HG03565 (cell line): ENCODE results near the gene DCAF8L1.
"Not testable (repeated sequence)": the region's sequence is repeated elsewhere in the genome, so short reads cannot be mapped to it uniquely, and the experiment has no call there.

Source experiments
- ATAC-seq: cut with Tn5 transposase; IDR thresholded peaks from one replicate; pipeline ENCODE4 v1.9.1; 2021; ENCODE audit warnings: mild to moderate bottlenecking, moderate library complexity; ENCODE audit not compliant: unreplicated experiment

DCAF8L1 gene

DNA sequence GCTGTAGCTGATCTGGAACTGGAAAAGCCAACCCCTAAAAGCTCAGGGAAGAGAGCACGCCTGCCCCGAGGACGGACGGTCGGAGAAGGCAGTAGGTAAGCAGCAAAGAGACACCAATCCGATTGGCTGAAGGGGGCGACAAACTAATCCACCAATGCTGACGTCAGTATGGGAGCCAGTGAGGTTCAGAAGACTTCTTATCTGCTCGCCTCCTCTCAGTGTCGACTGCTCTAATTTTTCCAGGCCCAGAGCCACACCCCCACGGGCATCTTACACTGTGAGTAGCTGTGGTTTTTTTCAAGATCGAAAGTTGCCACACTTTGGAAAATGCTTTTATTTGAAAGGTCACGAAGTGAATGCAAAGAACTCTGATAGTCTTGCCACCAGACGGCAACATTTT, at the start of gene DCAF8L1:
Gene DCAF8L1 (minus strand): TSS at position 101 of the 400 bp plus-strand sequence. CDS start 115 bp downstream, outside the sequence.
- no peak for ATAC-seq

DNA sequence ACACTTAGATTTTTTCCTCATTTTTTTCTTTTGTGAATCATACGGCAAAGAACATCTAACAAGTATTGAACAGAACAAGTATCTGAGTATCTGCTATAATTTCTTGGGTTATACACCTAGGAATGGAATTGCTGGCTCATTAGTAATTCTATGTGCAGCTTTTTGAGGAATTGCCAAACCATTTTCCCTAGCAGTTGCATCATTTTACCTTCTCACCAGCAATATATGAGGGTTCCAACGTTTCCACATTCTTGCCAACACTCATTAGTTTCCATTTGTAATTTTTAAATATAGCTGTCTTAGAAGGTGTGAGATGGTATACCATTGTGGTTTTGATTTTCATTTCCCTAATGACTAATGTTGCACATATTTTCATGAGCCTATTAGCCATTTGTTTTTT, 41.1 kb upstream of the DCAF8L1 start:
- no peak for ATAC-seq

DNA sequence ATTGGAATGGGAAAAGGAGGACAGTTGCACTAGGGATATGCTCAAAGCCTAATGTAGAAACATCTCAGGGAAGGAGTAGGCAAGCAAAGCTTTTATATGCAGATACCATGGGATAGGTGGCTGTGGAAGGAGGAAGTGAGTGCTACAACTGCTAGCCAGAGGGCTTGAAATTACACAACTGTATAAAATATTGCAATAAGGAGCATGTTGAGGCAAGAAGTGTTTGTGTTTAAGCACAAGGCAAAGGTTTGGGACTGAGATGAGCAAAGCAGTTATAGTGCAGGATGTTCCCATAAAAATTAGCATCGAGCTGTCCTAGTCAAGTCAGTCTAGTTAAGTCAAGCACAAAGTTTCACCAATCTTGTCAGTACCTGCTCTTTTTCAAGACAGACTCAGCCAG, 35.6 kb upstream of the DCAF8L1 start:
- no peak for ATAC-seq

DNA sequence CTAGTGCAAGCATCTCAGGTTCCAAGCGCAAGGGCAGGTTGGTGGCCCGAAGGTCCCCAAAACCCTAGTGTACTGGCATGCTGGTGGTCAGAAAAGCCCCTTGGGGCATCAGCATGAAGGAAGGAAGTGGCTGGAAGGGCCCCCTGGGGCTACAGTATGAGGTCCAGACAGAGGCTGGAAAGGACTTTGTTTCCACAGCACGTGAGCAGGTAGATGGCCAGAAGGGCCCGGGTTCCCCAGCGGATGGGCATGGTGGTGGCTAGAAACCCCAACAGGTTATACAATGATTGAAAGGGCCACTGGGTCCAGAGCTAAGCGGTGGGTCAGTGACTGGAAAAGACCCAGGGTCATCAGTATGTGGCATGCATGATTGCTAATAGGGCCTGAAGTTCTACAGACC, 34.7 kb upstream of the DCAF8L1 start:
- ATAC-seq: no peak

DNA sequence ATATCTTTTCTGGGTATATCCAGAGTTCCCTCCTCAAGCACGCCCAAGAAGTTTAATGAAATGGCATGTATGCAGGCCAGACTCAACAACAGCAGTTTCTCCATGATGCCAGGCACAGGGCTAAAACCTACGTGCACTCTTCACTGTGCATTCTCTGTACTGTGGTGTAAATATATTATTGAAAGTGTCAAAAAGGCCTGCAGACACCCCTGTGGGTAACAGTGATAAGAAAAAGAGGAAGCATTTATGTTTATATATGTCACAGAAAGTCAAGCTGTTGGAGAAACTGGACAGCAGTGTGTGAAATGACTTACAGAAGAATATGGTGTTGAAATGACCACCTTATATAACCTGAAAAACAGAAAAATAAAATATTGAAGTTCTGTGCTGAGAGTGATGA, 29.6 kb upstream of the DCAF8L1 start:
- no peak for ATAC-seq

DNA sequence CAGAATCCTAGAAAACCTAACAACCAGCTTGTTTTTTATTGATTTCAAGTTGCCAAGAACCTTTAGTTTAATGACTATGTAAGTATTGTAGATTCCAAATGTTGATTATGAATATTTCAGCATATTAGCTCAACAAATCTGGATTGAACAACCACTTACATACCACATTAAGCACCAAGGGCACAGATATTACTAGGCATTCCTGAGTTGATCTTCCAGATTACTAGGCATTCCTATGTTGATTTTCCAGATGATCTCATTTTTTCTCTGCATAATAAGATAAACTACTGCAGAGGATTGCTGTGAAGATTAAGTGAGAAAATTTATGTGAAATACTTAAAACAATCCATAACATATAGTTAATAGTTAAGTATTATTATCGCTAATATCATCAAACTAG, 17.4 kb upstream of the DCAF8L1 start:
- ATAC-seq: no peak

DNA sequence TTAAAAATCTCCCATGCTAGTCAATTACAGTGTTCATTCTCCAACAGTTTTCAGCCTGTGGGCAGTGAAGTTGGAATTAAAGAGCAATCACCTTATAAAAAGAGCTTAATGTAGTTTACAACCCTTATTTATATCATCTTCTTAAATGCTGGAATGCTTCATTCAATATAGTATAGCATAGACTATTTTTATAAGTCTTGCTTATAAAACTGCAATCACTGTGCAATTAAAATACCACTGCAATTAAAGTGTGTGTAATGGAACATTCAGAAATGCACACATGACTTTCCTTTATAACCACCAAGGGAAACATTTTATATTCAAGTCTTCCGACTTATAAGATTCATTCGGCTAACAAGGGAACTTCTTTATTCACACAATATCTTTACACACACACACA, 16.4 kb upstream of the DCAF8L1 start:
- ATAC-seq: no peak

DNA sequence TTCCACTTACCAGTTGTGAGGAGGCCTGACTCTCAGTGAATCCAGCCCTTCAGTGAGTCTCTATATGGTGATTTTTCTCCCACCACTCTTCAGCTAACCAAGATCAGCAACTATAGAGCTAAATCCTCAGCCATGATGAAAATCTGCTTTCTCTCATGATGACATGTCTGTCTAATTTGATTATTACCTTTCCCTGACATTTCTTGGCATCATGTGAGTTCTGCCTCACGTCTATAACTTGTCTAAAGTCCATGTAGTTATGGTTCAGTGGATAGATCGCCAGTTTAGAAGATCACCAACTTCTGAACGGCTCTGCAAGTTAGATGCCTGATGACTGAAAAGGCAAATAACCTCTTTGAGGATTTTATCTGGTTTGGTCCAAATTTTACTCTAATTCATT, 14.9 kb upstream of the DCAF8L1 start:
- no peak for ATAC-seq

DNA sequence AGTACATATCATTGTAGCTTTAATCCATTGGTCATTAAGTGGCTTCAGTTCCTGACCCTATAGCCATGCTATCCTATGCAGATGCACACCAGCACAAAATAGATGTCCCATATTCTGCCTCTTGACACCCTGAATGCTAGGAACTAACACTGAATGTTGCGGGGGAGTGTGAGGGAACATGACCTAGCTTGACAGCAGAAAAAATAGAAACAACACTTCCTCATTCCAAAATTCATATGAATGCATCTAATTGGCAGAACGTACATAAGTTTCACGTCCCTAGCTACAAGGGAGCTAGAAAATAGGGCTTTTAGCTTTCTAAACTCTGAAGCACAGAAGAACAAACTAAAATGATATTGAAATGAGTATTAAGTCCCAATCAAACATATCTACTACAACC, 14.4 kb upstream of the DCAF8L1 start:
- no peak for ATAC-seq

DNA sequence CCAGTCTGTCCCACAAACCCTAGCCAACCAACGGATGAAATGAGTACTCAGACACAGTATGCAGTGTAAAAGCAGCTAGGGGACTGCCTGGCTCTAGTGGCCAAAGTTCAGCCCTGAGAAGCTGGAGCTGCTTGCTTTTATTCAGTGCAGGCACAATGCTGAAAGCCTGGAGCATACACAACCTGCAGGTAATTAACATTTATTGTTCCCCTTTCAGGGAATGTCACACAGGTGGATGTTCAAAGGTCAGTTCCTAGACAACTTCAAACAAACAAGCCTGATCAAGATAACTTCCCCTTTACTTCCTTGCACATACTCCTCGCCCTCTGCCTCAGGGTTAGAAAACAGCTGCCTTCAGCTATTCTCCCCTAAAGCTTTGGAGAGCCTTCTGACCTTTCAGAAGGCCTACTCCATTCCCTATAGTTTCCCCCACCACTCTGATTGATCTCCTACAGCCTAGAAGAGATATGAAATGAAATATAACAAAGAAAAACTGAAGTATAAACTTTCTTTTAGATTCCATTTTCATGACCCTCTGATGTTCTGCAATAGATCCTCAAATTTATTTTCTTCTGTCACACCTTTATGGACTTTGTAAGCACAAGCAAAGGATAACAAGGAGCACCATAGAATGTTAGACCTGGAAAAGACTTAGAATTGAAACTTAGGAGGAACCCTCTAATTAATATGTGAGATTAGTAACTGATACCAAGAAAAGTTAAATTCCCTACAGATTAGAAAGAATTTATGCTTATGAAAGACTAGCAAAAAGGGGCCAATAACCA, 6.8 kb upstream of the DCAF8L1 start:
- ATAC-seq: no peak

DNA sequence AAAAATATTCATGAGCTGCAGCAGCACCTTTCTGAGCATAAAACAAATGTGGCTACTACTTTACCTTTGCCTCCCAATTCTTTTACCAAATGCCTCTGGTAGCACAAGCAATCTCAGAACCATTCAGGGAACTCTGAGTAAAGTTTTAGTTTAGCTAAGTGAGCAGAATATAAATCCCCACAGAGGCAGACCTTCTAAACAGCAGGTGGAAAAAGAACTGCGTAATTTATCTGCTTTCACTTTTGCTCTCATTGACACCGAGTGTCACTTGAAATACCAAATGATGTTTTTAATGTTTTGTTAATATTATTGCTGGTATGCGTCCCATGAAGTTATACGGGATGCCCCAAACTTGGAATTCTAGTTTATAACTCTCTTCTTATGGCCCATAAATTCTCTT, 4.3 kb downstream of the DCAF8L1 start:
- ATAC-seq: not testable (repeated sequence)

DNA sequence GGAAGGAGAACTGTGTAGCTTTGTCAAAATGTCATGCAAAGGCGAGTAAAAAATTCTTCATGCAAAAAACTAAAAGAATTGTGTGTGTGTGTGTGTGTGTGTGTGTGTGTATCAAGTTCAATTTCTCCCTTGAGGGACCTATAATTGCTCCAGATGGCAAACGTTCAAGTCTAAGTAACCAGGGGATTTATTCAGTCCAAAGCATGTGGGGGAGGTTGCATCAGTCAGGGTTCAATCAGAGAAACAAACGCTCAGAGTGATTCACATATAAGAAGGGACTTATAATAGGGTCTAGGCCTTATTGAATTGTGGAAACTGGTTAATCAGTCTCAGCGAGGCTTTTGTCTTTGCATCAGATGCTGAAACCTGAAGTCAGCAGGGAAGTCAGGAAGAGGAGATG, 5.0 kb downstream of the DCAF8L1 start:
- no peak for ATAC-seq

DNA sequence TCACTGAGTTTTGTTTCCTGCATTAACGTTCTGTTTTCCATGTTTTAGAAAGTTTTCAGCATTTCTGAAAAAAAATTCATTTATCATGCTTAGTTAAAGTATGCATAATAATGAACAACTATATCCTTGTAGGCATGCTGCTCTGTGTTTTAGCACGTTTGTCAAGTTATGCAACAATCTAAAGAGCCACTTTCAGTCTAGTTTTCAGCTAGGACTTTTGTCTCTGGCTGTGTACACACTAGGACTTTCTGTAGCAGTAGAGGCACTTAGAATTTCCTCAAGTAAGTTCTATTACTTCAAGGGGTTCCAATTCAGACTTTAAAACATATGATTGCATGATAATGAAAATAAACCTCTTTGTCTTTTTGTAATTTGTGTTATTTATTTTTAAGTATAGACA, 12.4 kb downstream of the DCAF8L1 start:
- no peak for ATAC-seq

DNA sequence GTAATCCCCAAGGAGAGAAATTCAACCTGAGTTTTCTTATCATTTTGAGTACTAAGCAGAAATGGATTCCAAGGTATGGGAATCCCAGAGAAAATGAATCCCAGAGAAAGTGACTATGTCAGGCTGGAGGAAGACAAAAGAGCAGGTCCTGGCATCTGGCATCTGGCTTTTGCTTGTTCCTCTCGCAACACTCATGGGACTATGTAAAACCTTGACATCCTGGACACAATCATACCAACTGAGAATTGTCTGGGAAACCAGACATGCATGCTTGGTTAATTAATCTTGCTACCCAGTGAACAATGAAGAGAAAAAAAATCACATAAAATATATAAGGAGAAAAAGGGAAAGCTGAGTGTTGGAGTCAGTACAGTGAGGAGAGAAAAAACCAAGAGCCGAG, 12.9 kb downstream of the DCAF8L1 start:
- no peak for ATAC-seq

DNA sequence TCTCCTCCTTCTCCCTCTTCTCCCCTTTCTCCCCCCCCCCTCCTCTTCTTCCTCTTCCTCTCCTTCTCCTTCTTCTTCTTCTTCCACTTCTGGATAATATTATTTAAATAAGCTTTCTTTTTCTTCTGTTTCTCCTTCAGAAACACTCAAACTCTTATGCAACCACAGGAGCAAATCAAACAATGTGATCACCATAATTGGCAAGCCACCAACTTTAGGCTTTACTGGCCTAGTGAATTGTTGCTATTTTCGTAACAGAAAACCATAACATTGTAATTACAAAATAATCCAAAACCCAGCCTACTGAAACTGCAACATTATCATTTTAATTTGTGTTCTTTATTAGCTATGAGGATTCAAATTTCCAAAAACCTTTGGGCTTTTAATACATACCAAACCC, 14.3 kb downstream of the DCAF8L1 start:
- ATAC-seq: no peak

DNA sequence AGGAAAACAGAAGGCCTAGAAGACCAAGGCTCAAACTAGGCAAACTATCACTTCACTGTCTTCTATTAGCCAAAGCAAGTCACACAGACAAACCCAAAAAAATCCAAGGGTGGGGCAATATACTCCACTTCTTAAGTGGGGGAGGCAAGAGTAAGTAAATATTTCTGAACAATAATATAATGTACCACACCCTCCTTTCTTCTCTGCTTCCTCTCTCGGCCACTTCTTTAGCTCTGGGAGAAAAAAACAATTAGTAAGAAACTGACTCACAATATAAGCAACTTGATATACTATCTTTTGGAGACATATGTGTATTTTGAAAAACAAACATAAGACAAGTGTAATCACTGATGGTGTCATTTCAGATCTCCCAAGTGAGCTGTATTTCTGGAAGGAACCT, 14.8 kb downstream of the DCAF8L1 start:
- ATAC-seq: no peak

DNA sequence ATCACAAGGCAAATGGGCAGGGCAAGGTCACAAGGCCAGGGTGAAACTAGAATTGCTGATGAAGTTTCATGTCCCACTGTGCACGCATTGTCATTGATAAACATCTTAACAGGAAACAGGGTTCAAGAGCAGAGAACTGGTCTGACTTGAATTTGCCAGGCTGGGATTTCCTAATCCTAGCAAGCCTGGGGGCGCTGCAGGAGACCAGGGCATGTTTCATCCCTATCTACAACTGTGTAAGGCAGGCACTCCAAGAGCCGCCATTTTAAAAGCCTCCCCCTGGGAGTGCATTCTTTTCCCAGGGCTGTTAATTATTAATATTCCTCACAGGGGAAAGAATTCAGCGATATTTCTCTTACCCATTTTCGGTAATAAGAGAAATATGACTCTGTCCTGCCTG, 15.9 kb downstream of the DCAF8L1 start:
- not testable (repeated sequence) for ATAC-seq

DNA sequence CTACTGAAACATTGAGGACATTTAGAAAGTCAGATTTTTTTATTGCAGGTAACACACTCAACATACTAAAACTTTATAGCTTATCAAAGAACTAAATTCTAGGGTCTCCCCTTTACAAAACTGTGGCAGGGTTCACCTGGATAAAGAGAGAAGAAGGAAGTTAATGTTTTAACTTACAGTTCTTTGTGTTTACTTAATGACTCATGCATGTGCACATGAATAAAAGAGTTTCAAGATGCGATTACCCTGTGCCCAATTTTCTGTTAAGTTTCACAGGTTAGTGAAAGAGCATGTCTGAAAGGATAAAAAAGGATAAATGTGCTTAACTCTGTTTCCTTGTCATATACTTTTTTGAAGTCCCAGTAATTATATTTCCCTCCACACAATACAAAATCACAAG, 16.8 kb downstream of the DCAF8L1 start:
- ATAC-seq: no peak

DNA sequence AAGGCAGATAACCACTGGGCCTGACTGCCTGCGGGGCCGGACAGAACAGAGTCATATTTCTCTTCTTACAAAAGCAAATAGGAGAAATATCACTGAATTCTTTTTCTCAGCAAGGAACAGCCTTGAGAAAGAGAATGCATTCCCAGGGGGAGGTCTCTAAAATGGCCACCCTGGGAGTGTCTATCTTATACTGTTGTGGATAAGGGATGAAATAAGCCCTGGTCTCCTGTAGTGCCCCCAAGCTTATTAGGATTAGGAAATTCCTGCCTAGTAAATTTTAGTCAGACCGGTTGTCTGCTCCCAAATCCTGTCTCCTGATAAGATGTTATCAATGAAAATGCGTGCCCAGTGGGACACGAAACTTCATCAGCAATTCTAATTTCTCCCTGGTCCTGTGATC, 20.8 kb downstream of the DCAF8L1 start:
- ATAC-seq: not testable (repeated sequence)

DNA sequence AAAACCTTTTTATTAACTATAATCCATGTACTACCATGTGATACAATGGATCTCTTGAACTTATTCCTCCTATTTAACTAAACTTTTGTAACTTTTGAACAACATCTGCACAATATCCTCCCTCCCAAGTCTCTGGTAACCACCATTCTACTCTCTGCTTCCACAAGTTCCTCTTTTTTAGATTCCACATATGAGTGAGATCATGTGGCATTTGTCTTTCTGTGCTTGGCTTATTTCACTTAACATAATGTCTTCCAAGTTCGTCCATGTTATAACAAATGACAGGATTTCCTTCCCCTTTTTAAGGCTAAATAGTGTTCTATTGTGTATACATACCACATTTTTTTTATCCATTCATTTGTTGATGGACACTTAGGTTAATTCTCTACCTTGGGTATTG, 28.1 kb downstream of the DCAF8L1 start:
- ATAC-seq: no peak

DNA sequence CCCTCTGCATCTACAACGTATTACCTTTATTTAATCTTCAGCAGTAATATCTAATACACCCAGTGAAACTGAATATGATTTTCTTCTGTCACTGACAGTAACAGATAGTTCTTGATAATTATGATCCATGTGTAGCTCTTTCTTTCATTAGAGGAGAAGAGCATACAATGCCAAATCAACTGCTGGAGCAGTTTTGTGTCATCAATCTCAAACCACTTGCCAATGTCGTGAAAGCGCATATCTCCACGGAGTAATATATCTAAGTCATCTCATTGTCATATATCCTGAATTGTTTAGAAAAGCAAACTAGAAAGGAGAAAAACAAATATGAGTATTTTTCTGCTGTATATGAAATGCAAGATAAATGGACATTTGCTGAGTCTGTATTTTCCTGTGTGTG, 47.9 kb downstream of the DCAF8L1 start:
- ATAC-seq: no peak
